Measurements from ENCODE around the gene EIF3M. TPM values are rescaled to one million over a fixed set of nuclear protein-coding genes. Genes with fewer than 3 reads are reported as not detected.
"Not testable (repeated sequence)": the region's sequence is repeated elsewhere in the genome, so short reads cannot be mapped to it uniquely, and the experiment has no call there.

EIF3M gene
- total RNA-seq, 4 donors from 2014 or later: 319 to 534 (median 455) TPM

- DNase-seq (ENCODE audit: low spot score) (no peak), ATAC-seq (ENCODE audit: low FRiP score) (no peak)
- TF ChIP-seq, protein P1, sequence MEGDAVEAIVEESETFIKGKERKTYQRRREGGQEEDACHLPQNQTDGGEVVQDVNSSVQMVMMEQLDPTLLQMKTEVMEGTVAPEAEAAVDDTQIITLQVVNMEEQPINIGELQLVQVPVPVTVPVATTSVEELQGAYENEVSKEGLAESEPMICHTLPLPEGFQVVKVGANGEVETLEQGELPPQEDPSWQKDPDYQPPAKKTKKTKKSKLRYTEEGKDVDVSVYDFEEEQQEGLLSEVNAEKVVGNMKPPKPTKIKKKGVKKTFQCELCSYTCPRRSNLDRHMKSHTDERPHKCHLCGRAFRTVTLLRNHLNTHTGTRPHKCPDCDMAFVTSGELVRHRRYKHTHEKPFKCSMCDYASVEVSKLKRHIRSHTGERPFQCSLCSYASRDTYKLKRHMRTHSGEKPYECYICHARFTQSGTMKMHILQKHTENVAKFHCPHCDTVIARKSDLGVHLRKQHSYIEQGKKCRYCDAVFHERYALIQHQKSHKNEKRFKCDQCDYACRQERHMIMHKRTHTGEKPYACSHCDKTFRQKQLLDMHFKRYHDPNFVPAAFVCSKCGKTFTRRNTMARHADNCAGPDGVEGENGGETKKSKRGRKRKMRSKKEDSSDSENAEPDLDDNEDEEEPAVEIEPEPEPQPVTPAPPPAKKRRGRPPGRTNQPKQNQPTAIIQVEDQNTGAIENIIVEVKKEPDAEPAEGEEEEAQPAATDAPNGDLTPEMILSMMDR (IDR thresholded peaks at IDR 0.05): no peak
Measured at GRCh38 chr11:32594272-32594671, 10.6 kb downstream of the EIF3M start.

GRCh38 chr11:32596114-32596513 lies 12.5 kb downstream of the EIF3M start:
- ATAC-seq (ENCODE audit: low FRiP score); DNase-seq (ENCODE audit: low spot score): not testable (repeated sequence)

- DNase-seq (ENCODE audit: low spot score) (no peak), ATAC-seq (ENCODE audit: low FRiP score) (no peak)
- TF ChIP-seq, protein P1 (IDR thresholded peaks at IDR 0.05): no peak
Measured at GRCh38 chr11:32597921-32598320, 14.3 kb downstream of the EIF3M start.

DNA sequence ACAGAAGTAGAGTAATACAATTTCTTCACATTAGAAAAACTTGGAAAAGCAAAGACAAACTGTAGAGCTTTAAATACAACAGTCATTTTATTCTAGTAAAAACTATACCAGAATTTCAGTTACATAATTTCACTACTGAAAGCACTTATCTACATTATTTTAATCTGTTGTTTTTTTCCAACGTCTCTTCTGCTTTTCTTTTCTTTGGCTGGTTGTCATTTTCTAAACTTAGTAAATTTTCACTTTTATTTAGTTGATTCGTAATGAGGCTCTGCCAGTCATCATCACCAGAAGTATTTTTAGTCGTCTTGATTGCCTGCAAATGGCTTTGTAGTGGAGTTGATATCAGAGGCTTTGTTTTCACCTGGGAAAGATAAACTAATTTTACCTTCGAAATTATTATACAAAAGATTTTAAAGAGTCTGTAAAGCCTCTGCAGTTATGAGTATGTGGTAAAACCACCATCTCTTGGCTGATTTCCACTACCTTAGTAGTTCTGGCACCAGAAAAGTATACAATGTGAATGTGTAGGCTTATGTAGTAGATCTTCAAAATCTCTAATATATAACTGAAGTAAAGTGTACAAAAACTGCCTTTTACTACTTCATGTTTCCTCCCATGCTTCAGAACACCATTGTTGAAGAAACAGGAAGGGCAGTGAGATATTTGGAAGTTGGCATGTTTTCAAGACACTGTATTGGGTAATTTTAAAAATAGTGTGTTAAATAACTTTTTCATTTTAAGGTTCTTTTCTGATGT lies 19.2 kb downstream of the EIF3M start:
- TF ChIP-seq, protein P1 (IDR thresholded peaks at IDR 0.05): no peak
- DNase-seq (ENCODE audit: low spot score) (no peak), ATAC-seq (ENCODE audit: low FRiP score) (no peak)

GRCh38 chr11:32606220-32606619 lies 22.6 kb downstream of the EIF3M start:
- DNase-seq (ENCODE audit: low spot score): no peak
- no peak for ATAC-seq (ENCODE audit: low FRiP score)
- TF ChIP-seq, protein P1 (IDR thresholded peaks at IDR 0.05): no peak

- ATAC-seq (ENCODE audit: low FRiP score); DNase-seq (ENCODE audit: low spot score): not testable (repeated sequence)
Measured at GRCh38 chr11:32608826-32609225, 25.2 kb downstream of the EIF3M start.

GRCh38 chr11:32610797-32611352 lies 27.2 kb downstream of the EIF3M start:
- no peak for DNase-seq (ENCODE audit: low spot score)
- TF ChIP-seq, protein P1 (IDR thresholded peaks at IDR 0.05): no peak
- no peak for ATAC-seq (ENCODE audit: low FRiP score)

- TF ChIP-seq, protein P1 (IDR thresholded peaks at IDR 0.05): no peak
- DNase-seq (ENCODE audit: low spot score): no peak
- ATAC-seq (ENCODE audit: low FRiP score): no peak
Measured at GRCh38 chr11:32613500-32614151, 30.0 kb downstream of the EIF3M start.

Measured in omental fat pad (tissue), 4 donors.